HepG2 (cell line): ENCODE results near the gene EFEMP2. TPM values are rescaled to one million over a fixed set of nuclear protein-coding genes. Genes with fewer than 3 reads are reported as not detected.

Source experiments
- ATAC-seq: fragments of 200-7000 bp; cut with Tn5 transposase; 3 replicates; pipeline ENCODE4 v1.9.1; 2020; ENCODE audit warnings: mild to moderate bottlenecking, moderate library complexity
- Bru-seq: library from RNA; stranded (reverse); fragments of 400-500 nt; gene quantifications from one replicate; lab custom pipeline; 2021; lab: Mats Ljungman, UMichigan
- BruChase-seq, 2 experiments: library from RNA; stranded (reverse); fragments of 400-500 nt; gene quantifications; one replicate each; lab custom pipeline; 2021; lab: Mats Ljungman, UMichigan
- BruUV-seq: library from RNA; stranded (reverse); fragments of 400-500 nt; replicated peaks from 2 replicates; lab custom pipeline; 2021; lab: Mats Ljungman, UMichigan
- CTCF ChIA-PET: fragments of 300-600 bp; formaldehyde crosslinking; extraction: SDS; loops from one replicate; lab custom pipeline; 2021; ENCODE audit warnings: low total read pairs, inconsistent platforms, low intra/inter-chr PET ratio; lab: Yijun Ruan, JAX
- POLR2A ChIA-PET: fragments of 350-600 bp; sonication (Branson Sonifier 250); formaldehyde crosslinking; loops from one replicate; lab custom pipeline; 2020; ENCODE audit warnings: antibody characterized with exemption, inconsistent platforms; lab: Yijun Ruan, JAX
- DNase-seq: peaks from one replicate; pipeline ENCODE4 v3.0.0-alpha.2; 2015; ENCODE audit warnings: low spot score
- FAIRE-seq: peaks from 3 replicates; lab custom pipeline; 2011; peaks lifted over from hg19 to GRCh38; lab: Jason Lieb, UNC
- H2AFZ ChIP-seq: one replicate; pipeline ENCODE4 v1.6.1; 2011; ENCODE audit warnings: low read length, inconsistent platforms
- H3K27ac ChIP-seq: fragments of 300-600 bp; 3 replicates; pipeline ENCODE4 v1.8.0; 2011; ENCODE audit warnings: mixed run types, mild to moderate bottlenecking, mixed read lengths, low read length, inconsistent platforms; ENCODE audit not compliant: insufficient read depth; ENCODE audit errors: extremely low read length
- H3K27me3 ChIP-seq, 2 experiments: fragments of 200-600 bp in 1 of 2; 2 replicates in 1 of 2; 3 replicates in 1 of 2; pipeline versions ENCODE4 v1.6.0 to v1.8.0; 2011; ENCODE audit warnings: low read length in 2 of 2, mild to moderate bottlenecking in 2 of 2, moderate library complexity in 2 of 2, inconsistent platforms in 1 of 2; ENCODE audit not compliant: insufficient read depth in 2 of 2, control insufficient read depth in 1 of 2
- H3K36me3 ChIP-seq, 2 experiments: fragments of 200-600 bp in 1 of 2; replicated peaks in 1 of 2; 2 replicates in 1 of 2; 3 replicates in 1 of 2; pipeline versions ENCODE4 v1.5.1 to v1.8.0; 2011; ENCODE audit warnings: low read length in 2 of 2, inconsistent platforms in 1 of 2; ENCODE audit not compliant: insufficient read depth in 2 of 2, control insufficient read depth in 1 of 2
- H3K4me1 ChIP-seq: 2 replicates; pipeline ENCODE4 v1.5.1; 2012; ENCODE audit warnings: low read length, inconsistent platforms; ENCODE audit not compliant: insufficient read depth
- H3K4me2 ChIP-seq: 2 replicates; pipeline ENCODE4 v1.6.0; 2011; ENCODE audit warnings: low read depth, low read length, inconsistent platforms
- H3K4me3 ChIP-seq, 3 experiments: fragments of 200-600 bp in 1 of 3; sonication (generic), shearing (Covaris generic) in 1 of 3; replicated peaks in 1 of 3; 2 replicates each; pipeline ENCODE4 v1.5.1; 2011 to 2016; ENCODE audit warnings: low read length in 3 of 3, inconsistent platforms in 2 of 3, low read depth in 2 of 3, mild to moderate bottlenecking in 2 of 3, control low read depth in 1 of 3, mixed read lengths in 1 of 3; ENCODE audit not compliant: insufficient read depth in 1 of 3
- H3K79me2 ChIP-seq: one replicate; pipeline ENCODE4 v1.6.1; 2011; ENCODE audit warnings: low read length, inconsistent platforms; ENCODE audit not compliant: insufficient read depth
- H3K9ac ChIP-seq: 2 replicates; pipeline ENCODE4 v1.6.0; 2011; ENCODE audit warnings: mild to moderate bottlenecking, low read depth, low read length, inconsistent platforms; ENCODE audit not compliant: insufficient read depth
- H3K9me3 ChIP-seq: 2 replicates; pipeline ENCODE4 v1.5.1; 2012; ENCODE audit warnings: mild to moderate bottlenecking, low read length
- H4K20me1 ChIP-seq: 2 replicates; pipeline ENCODE4 v1.6.0; 2011; ENCODE audit warnings: inconsistent platforms, mild to moderate bottlenecking, low read length, moderate library complexity; ENCODE audit not compliant: insufficient read depth
- ELF1 ChIP-seq: sonication (generic); formaldehyde crosslinking; IDR thresholded peaks from 2 replicates; pipeline ENCODE4 v1.4.0; 2020; ENCODE audit warnings: missing genetic modification reagents
- POLR2G ChIP-seq: fragments of 200-400 bp; formaldehyde crosslinking; IDR thresholded peaks from 2 replicates; pipeline ENCODE4 v1.6.1; 2018; ENCODE audit warnings: mild to moderate bottlenecking, low read depth, low read length, moderate library complexity
- SMYD3 ChIP-seq: sonication (generic); formaldehyde crosslinking; IDR thresholded peaks from 2 replicates; pipeline ENCODE4 v1.8.1; 2023; ENCODE audit warnings: mild to moderate bottlenecking, missing genetic modification reagents
- YEATS4 ChIP-seq: sonication (generic); formaldehyde crosslinking; IDR thresholded peaks from 2 replicates; pipeline ENCODE4 v1.4.0; 2020; ENCODE audit warnings: missing genetic modification reagents, borderline replicate concordance
- ZFYVE20 ChIP-seq: sonication (generic); formaldehyde crosslinking; IDR thresholded peaks from 2 replicates; pipeline ENCODE4 v1.8.0; 2023; ENCODE audit warnings: low read depth, mild to moderate bottlenecking, moderate library complexity, missing genetic modification reagents, borderline replicate concordance
- WGBS: methylation state at CpG from one replicate; pipeline ENCODE4 v1.1.6; 2017; ENCODE audit warnings: low lambda C conversion rate; 5-methylcytosine and 5-hydroxymethylcytosine counted together
- in situ Hi-C: cut with HindIII; loops from 2 replicates; pipeline ENCODE4 v1.10.0; 2017; ENCODE audit warnings: low pct_unique_long_range_greater_than_20kb; ENCODE audit not compliant: extremely low pct_ligation_motif_present
- intact Hi-C: fragments of 100-400 bp; cut with micrococcal nuclease; formaldehyde crosslinking; loops from one replicate; pipeline ENCODE4 v1.10.0; 2022; ENCODE audit not compliant: unreplicated experiment
- long read RNA-seq, 2 experiments: library from RNA in 1 of 2; library from polyadenylated mRNA in 1 of 2; stranded (forward) in 1 of 2; unstranded in 1 of 2; transcript quantifications; one replicate each; pipeline ENCODE4 v2.0.0, GENCODE V29; 2019 to 2022
- polyA minus RNA-seq, 3 experiments: library from RNA; depleted of rRNA, polyadenylated mRNA; stranded (reverse); fragments of >200 nt; gene quantifications; 2 replicates each; pipeline ENCODE4 v1.2.3, GENCODE V29; 2011; ENCODE audit warnings: low replicate concordance in 1 of 3
- polyA plus RNA-seq, 8 experiments: library from polyadenylated mRNA; depleted of rRNA in 3 of 8; stranded (reverse) in 7 of 8; unstranded in 1 of 8; fragments of >200 nt; fragmentation: Illumina TruSeq in 4 of 8; extraction: Trizol in 4 of 8; gene quantifications; 2 replicates each; pipeline versions ENCODE4 v1.2.1 to v1.2.3, GENCODE V29; 2011 to 2016; ENCODE audit warnings: low read depth in 4 of 8, missing spikeins in 1 of 8, mixed read lengths in 1 of 8; ENCODE audit not compliant: insufficient read depth in 1 of 8
- total RNA-seq, 5 experiments: library from RNA; depleted of rRNA; stranded (reverse); fragments of >200 nt; fragmentation: Illumina TruSeq; extraction: Trizol; gene quantifications; 2 replicates each; pipeline ENCODE4 v1.2.3, GENCODE V29; 2016; ENCODE audit warnings: low read depth in 1 of 5
- TF ChIP-seq, protein P1 (sequence below): sonication (generic); formaldehyde crosslinking; IDR thresholded peaks from 2 replicates; pipeline ENCODE4 v1.5.1; 2020; ENCODE audit warnings: mild to moderate bottlenecking, missing genetic modification reagents, borderline replicate concordance
- TF ChIP-seq, protein P2 (sequence below): sonication (generic); formaldehyde crosslinking; IDR thresholded peaks from 2 replicates; pipeline ENCODE4 v1.5.1; 2020; ENCODE audit warnings: missing genetic modification reagents, mild to moderate bottlenecking, borderline replicate concordance

The EFEMP2 gene
- total RNA-seq (2016; rRNA removed; fragmentation: Illumina TruSeq; extraction: Trizol): 3.7 and 7.4 TPM in 2 replicates
- 15.2 and 15.7 TPM in 2 replicates for total RNA-seq (2016; cell fraction: cytosol; rRNA removed; fragmentation: Illumina TruSeq; extraction: Trizol; ENCODE audit: low read depth)
- 3.7 and 8.2 TPM in 2 replicates for total RNA-seq (2016; cell fraction: insoluble cytoplasmic fraction; rRNA removed; fragmentation: Illumina TruSeq; extraction: Trizol)
- total RNA-seq (2016; cell fraction: membrane; rRNA removed; fragmentation: Illumina TruSeq; extraction: Trizol): 12.4 and 16.0 TPM in 2 replicates
- total RNA-seq (2016; cell fraction: nucleus; rRNA removed; fragmentation: Illumina TruSeq; extraction: Trizol): 7.8 and 14.5 TPM in 2 replicates
- 29.7 and 34.3 TPM in 2 replicates for polyA plus RNA-seq (2011; rRNA removed)
- 17.6 and 22.8 TPM in 2 replicates for polyA plus RNA-seq (2011; cell fraction: cytosol; rRNA removed)
- polyA plus RNA-seq (2011; cell fraction: nucleus; rRNA removed): 150 and 216 TPM in 2 replicates
- 12.1 and 14.4 TPM in 2 replicates for polyA plus RNA-seq (2012)
- 19.2 and 19.9 TPM in 2 replicates for polyA plus RNA-seq (2016; cell fraction: cytosol; fragmentation: Illumina TruSeq; extraction: Trizol; ENCODE audit: low read depth)
- 5.8 and 5.9 TPM in 2 replicates for polyA plus RNA-seq (2016; cell fraction: insoluble cytoplasmic fraction; fragmentation: Illumina TruSeq; extraction: Trizol; ENCODE audit: low read depth)
- polyA plus RNA-seq (2016; cell fraction: membrane; fragmentation: Illumina TruSeq; extraction: Trizol; ENCODE audit: low read depth): 18.0 and 19.9 TPM in 2 replicates
- polyA plus RNA-seq (2016; cell fraction: nucleus; fragmentation: Illumina TruSeq; extraction: Trizol; ENCODE audit: insufficient read depth, low read depth): 20.2 and 23.5 TPM in 2 replicates
- polyA minus RNA-seq (2011; rRNA and poly(A)+ RNA removed; ENCODE audit: low replicate concordance): 2.1 and 18.1 TPM in 2 replicates
- polyA minus RNA-seq (2011; cell fraction: cytosol; rRNA and poly(A)+ RNA removed): 4.1 and 4.8 TPM in 2 replicates
- polyA minus RNA-seq (2011; cell fraction: nucleus; rRNA and poly(A)+ RNA removed): 14.5 and 17.7 TPM in 2 replicates
- percentile 37 among the genes with signal in this experiment for Bru-seq, nascent RNA
- percentile 48 among the genes with signal in this experiment for BruChase-seq, experiment 1, labeled RNA remaining after a 6-hour chase
- BruChase-seq, experiment 2, labeled RNA remaining after a 2-hour chase: percentile 41 among the genes with signal in this experiment
- long read RNA-seq, experiment 1, transcript EFEMP2-201 (11 exons, 2,034 nt): major isoform, 17 of 25 reads
- long read RNA-seq, experiment 1, partial matches to known transcripts: 2 of 25 reads
- long read RNA-seq, experiment 1, other reads (novel, unspliced or antisense): 3 of 25 reads
- long read RNA-seq, experiment 2, transcript EFEMP2-201 (11 exons, 2,034 nt): major isoform, 9 of 12 reads
- long read RNA-seq, experiment 2, partial matches to known transcripts: 1 of 12 reads
- long read RNA-seq, experiment 2, other reads (novel, unspliced or antisense): 1 of 12 reads

DNA sequence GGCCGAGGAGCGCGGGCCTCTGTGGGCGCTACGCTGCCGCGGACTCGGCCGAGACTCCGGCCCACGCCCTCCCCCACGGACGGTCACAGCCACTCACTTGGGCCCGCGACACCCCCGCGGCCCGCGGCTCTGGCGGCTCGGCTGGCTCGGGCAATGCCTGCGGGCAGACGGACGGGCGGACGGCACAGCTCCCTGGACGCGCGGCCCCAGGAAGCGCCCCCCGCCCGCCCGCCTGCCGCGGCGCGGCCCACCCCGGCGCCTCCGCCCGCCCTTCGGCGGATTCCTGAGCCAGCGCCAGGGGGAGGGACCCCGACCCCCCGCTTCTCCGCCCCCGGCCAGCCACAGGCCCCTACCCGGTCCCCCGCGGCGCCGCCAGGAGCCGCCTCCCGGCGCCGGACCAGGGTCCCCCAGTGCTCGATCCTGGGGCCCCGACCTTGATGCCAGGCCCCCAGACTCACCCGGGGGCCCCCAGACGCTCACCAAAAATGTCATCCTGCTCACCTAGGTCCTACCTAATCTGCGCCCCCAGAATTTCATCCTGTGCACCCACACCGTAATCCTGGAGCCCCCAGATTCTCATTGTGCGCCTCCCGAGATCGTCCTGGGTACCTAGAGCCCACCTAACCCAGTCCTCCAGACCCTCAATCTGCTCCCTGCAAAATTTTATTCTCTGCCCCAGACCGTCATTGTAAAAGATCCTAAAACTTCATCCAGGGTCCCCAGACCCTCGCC is at the start of gene EFEMP2:
Gene EFEMP2 (minus strand): TSS at position 215 of the 732 bp plus-strand sequence. CDS start 446 bp downstream, outside the sequence.
- Histone ChIP-seq H3K4me2 (peak within 1 kb of the TSS; percentile 78), H3K4me3 (peak within 1 kb of the TSS; percentile 58 to 73 (median 63); a peak in 5 of 6 replicates), H3K4me1 (peaks cover 32% of the 10 kb centered on the region), H3K27me3 (no peaks in the 10 kb centered on the region; a peak in 1 of 5 replicates), H3K9ac (peak within 1 kb of the TSS; percentile 69), H3K36me3 (peaks cover 0 to 8% of the 10 kb centered on the region in 2 experiments; a peak in 1 of 5 replicates), H3K79me2 (no peaks in the 10 kb centered on the region), H3K9me3 (no peaks in the 10 kb centered on the region), H3K27ac (peak within 1 kb of the TSS; percentile 38), H4K20me1 (no peaks in the 10 kb centered on the region), H2AFZ (no peak within 1 kb of the TSS)
- ATAC-seq: peak; percentile 4
- no TSS peak for BruUV-seq
- in situ Hi-C loops: no loop called here
- intact Hi-C loops: no loop called here
- FAIRE-seq: no peak
- CTCF ChIA-PET: interaction anchor here (1.2 to 1.4 kb wide), 2 partner anchors 12 to 116 kb away, joined by 3 to 9 read pairs; no protein-coding TSS in a partner anchor
- WGBS: 69% methylated on average over 44 of the region's 69 CpGs
- no peak for DNase-seq
- POLR2A ChIA-PET: interaction anchor here (1.4 to 8.9 kb wide), 5 partner anchors 13 to 21 kb away, joined by 3 to 81 read pairs (median 6); partner anchors contain the start of genes CCDC85B, CFL1, FIBP and MUS81
- TF ChIP-seq, protein P1, sequence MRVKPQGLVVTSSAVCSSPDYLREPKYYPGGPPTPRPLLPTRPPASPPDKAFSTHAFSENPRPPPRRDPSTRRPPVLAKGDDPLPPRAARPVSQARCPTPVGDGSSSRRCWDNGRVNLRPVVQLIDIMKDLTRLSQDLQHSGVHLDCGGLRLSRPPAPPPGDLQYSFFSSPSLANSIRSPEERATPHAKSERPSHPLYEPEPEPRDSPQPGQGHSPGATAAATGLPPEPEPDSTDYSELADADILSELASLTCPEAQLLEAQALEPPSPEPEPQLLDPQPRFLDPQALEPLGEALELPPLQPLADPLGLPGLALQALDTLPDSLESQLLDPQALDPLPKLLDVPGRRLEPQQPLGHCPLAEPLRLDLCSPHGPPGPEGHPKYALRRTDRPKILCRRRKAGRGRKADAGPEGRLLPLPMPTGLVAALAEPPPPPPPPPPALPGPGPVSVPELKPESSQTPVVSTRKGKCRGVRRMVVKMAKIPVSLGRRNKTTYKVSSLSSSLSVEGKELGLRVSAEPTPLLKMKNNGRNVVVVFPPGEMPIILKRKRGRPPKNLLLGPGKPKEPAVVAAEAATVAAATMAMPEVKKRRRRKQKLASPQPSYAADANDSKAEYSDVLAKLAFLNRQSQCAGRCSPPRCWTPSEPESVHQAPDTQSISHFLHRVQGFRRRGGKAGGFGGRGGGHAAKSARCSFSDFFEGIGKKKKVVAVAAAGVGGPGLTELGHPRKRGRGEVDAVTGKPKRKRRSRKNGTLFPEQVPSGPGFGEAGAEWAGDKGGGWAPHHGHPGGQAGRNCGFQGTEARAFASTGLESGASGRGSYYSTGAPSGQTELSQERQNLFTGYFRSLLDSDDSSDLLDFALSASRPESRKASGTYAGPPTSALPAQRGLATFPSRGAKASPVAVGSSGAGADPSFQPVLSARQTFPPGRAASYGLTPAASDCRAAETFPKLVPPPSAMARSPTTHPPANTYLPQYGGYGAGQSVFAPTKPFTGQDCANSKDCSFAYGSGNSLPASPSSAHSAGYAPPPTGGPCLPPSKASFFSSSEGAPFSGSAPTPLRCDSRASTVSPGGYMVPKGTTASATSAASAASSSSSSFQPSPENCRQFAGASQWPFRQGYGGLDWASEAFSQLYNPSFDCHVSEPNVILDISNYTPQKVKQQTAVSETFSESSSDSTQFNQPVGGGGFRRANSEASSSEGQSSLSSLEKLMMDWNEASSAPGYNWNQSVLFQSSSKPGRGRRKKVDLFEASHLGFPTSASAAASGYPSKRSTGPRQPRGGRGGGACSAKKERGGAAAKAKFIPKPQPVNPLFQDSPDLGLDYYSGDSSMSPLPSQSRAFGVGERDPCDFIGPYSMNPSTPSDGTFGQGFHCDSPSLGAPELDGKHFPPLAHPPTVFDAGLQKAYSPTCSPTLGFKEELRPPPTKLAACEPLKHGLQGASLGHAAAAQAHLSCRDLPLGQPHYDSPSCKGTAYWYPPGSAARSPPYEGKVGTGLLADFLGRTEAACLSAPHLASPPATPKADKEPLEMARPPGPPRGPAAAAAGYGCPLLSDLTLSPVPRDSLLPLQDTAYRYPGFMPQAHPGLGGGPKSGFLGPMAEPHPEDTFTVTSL (CRISPR knock-in tag): 0 out of 2 replicates have a peak, but pooled peaks have one; percentile 30
- no peak for TF ChIP-seq ZFYVE20 (CRISPR knock-in tag)
- TF ChIP-seq SMYD3 (CRISPR knock-in tag): no peak
- no peak for TF ChIP-seq ELF1 (CRISPR knock-in tag)
- TF ChIP-seq POLR2G: no peak
- TF ChIP-seq, protein P2, sequence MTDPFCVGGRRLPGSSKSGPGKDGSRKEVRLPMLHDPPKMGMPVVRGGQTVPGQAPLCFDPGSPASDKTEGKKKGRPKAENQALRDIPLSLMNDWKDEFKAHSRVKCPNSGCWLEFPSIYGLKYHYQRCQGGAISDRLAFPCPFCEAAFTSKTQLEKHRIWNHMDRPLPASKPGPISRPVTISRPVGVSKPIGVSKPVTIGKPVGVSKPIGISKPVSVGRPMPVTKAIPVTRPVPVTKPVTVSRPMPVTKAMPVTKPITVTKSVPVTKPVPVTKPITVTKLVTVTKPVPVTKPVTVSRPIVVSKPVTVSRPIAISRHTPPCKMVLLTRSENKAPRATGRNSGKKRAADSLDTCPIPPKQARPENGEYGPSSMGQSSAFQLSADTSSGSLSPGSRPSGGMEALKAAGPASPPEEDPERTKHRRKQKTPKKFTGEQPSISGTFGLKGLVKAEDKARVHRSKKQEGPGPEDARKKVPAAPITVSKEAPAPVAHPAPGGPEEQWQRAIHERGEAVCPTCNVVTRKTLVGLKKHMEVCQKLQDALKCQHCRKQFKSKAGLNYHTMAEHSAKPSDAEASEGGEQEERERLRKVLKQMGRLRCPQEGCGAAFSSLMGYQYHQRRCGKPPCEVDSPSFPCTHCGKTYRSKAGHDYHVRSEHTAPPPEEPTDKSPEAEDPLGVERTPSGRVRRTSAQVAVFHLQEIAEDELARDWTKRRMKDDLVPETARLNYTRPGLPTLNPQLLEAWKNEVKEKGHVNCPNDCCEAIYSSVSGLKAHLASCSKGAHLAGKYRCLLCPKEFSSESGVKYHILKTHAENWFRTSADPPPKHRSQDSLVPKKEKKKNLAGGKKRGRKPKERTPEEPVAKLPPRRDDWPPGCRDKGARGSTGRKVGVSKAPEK (CRISPR knock-in tag): no peak
- TF ChIP-seq YEATS4 (CRISPR knock-in tag): no peak
